ENCODE results near the gene GTF3A.

GRCh38 chr13:27415116-27415515 is 9.3 kb upstream of the GTF3A start:
- TF ChIP-seq CTCF (IDR thresholded peaks at IDR 0.05; ENCODE audit: extremely low read depth in 1 of 2, insufficient read depth in 1 of 2, low read depth in 1 of 2, low read length in 2 of 2), result no peak
- no peak for TF ChIP-seq EZH2 (IDR thresholded peaks at IDR 0.05; ENCODE audit: borderline replicate concordance, low read depth, low read length, severe bottlenecking)
- no peak for TF ChIP-seq FOS (IDR thresholded peaks at IDR 0.05; ENCODE audit: borderline replicate concordance, insufficient read depth, low read length)
- TF ChIP-seq POLR2AphosphoS5 (IDR thresholded peaks at IDR 0.05; ENCODE audit: insufficient read depth, low read depth, low read length), result no peak
- TF ChIP-seq POLR2A (IDR thresholded peaks at IDR 0.05; ENCODE audit: low read depth, low read length), result no peak
